ENCODE measurements around the gene VPS13D. TPM values are rescaled to one million over a fixed set of nuclear protein-coding genes. Genes with fewer than 3 reads are reported as not detected.

The VPS13D gene
- total RNA-seq, 1 experiment from 2014 or later, result 29.0 TPM

GRCh38 chr1:12183095-12183794 lies 46.6 kb upstream of the VPS13D start (continued):
- TF ChIP-seq FOXP4 (CRISPR knock-in tag; IDR thresholded peaks at IDR 0.05), result no peak
- TF ChIP-seq NR3C1 (CRISPR knock-in tag; conservative IDR thresholded peaks at IDR 0.05; ENCODE audit: low read depth), result no peak
- no peak for TF ChIP-seq E2F5 (CRISPR knock-in tag; IDR thresholded peaks at IDR 0.05)
- no peak for TF ChIP-seq ZNF138 (CRISPR knock-in tag; conservative IDR thresholded peaks at IDR 0.05)
- no peak for TF ChIP-seq HMGA2 (CRISPR knock-in tag; IDR thresholded peaks at IDR 0.05)
- no peak for TF ChIP-seq USF2 (CRISPR knock-in tag; IDR thresholded peaks at IDR 0.05)
- no peak for TF ChIP-seq ZSCAN18 (CRISPR knock-in tag; IDR thresholded peaks at IDR 0.05)
- TF ChIP-seq GABPB1 (CRISPR knock-in tag; IDR thresholded peaks at IDR 0.05), result no peak
- TF ChIP-seq RELA (CRISPR knock-in tag; IDR thresholded peaks at IDR 0.05; ENCODE audit: borderline replicate concordance), result no peak

- ChIA-PET CTCF (interaction anchor here (1.0 to 2.4 kb wide), 4 partner anchors 9 to 59 kb away, joined by 3 to 18 read pairs (median 4); no protein-coding TSS in a partner anchor), POLR2A (no interaction called here)
- TF ChIP-seq CREB1 (CRISPR knock-in tag; IDR thresholded peaks at IDR 0.05) (no peak), FOXJ3 (CRISPR knock-in tag; IDR thresholded peaks at IDR 0.05; ENCODE audit: borderline replicate concordance) (no peak), EMX1 (CRISPR knock-in tag; IDR thresholded peaks at IDR 0.05) (no peak), SMAD4 (CRISPR knock-in tag; IDR thresholded peaks at IDR 0.05) (no peak), RORB (CRISPR knock-in tag; IDR thresholded peaks at IDR 0.05) (no peak), GTF2I (CRISPR knock-in tag; conservative IDR thresholded peaks at IDR 0.05) (no peak)
- no peak overlapping the region for H3K4me3 Mint-ChIP-seq
- ATAC-seq (no peak), DNase-seq (ENCODE audit: low spot score) (no peak)
- H3K9me3 Mint-ChIP-seq, result no peaks in the 10 kb centered on the region; the same call in 1 of the 2 replicates
- H3K4me1 Mint-ChIP-seq, result peaks cover 23% of the 10 kb centered on the region
- no peaks in the 10 kb centered on the region for H3K36me3 Mint-ChIP-seq
- 0 out of 2 replicates have a peak overlapping the region, but pooled peaks have one; percentile 32 for H3K27ac Mint-ChIP-seq
- H3K27me3 Mint-ChIP-seq (ENCODE audit: low read depth), result no peaks in the 10 kb centered on the region; the same call in 1 of the 2 replicates
Measured at GRCh38 chr1:12184008-12184681, 45.7 kb upstream of the VPS13D start.

- ChIA-PET POLR2A (no interaction called here), CTCF (interaction anchor here (1.0 to 1.6 kb wide), 5 partner anchors 10 to 61 kb away, joined by 3 to 9 read pairs (median 5); no protein-coding TSS in a partner anchor)
- ATAC-seq, result no peak
- DNase-seq (ENCODE audit: low spot score), result no peak
- Mint-ChIP-seq H3K36me3 (no peaks in the 10 kb centered on the region), H3K9me3 (no peaks in the 10 kb centered on the region; the same call in 1 of the 2 replicates), H3K4me3 (no peak overlapping the region), H3K27ac (no peak overlapping the region), H3K4me1 (peaks cover 25% of the 10 kb centered on the region), H3K27me3 (ENCODE audit: low read depth) (no peaks in the 10 kb centered on the region; the same call in 1 of the 2 replicates)
- no peak for TF ChIP-seq TP53 (CRISPR knock-in tag; IDR thresholded peaks at IDR 0.05)
- no peak for TF ChIP-seq NFYB (CRISPR knock-in tag; conservative IDR thresholded peaks at IDR 0.05; ENCODE audit: low read depth)
- TF ChIP-seq ATF2 (CRISPR knock-in tag; IDR thresholded peaks at IDR 0.05; ENCODE audit: borderline replicate concordance, low read depth), result no peak
- no peak for TF ChIP-seq ZNF281 (CRISPR knock-in tag; IDR thresholded peaks at IDR 0.05)
- no peak for TF ChIP-seq NR1H2 (CRISPR knock-in tag; IDR thresholded peaks at IDR 0.05)
- no peak for TF ChIP-seq ZMAT4 (CRISPR knock-in tag; IDR thresholded peaks at IDR 0.05)
- no peak for TF ChIP-seq NR3C1 (CRISPR knock-in tag; conservative IDR thresholded peaks at IDR 0.05; ENCODE audit: low read depth)
Measured at GRCh38 chr1:12185036-12185917, 44.6 kb upstream of the VPS13D start.

Measured in WTC11 (cell line).